NCI-H2081 treated with DMSO at 0.1 percent for 48 hours (cell line): ENCODE data around the gene HAUS5.
"Not testable (repeated sequence)": the region's sequence is repeated elsewhere in the genome, so short reads cannot be mapped to it uniquely, and the experiment has no call there.

Experiments
- DNase-seq: peaks from one replicate; lab custom pipeline; 2025; lab: John Stamatoyannopoulos, UW

HAUS5 gene

GRCh38 chr19:35612559-35613321 is at the start of gene HAUS5:
TSS of gene HAUS5 (plus strand) at chr19:35612735. CDS start at chr19:35612795, 60 bp downstream.
- peak; percentile 67 for DNase-seq

- no peak for DNase-seq
These were observed 49.8 kb upstream of the HAUS5 start for GRCh38 chr19:35562776-35563175.

GRCh38 chr19:35563207-35563829 is 49.2 kb upstream of the HAUS5 start, which contains the start of gene ATP4A:
TSS of gene ATP4A (minus strand) at chr19:35563658. CDS start at chr19:35563629, 29 bp downstream.
- DNase-seq, result no peak

- DNase-seq, result no peak
These were observed 47.3 kb upstream of the HAUS5 start for GRCh38 chr19:35565016-35565856.

- DNase-seq, result no peak
These were observed 45.8 kb upstream of the HAUS5 start for GRCh38 chr19:35566738-35567137.

GRCh38 chr19:35569281-35569781 is 43.2 kb upstream of the HAUS5 start:
- no peak for DNase-seq

GRCh38 chr19:35571406-35571965 is 41.0 kb upstream of the HAUS5 start:
- DNase-seq, result no peak

GRCh38 chr19:35577918-35578317 is 34.6 kb upstream of the HAUS5 start:
- DNase-seq, result no peak

- no peak for DNase-seq
These were observed 33.8 kb upstream of the HAUS5 start for GRCh38 chr19:35578707-35579106.

GRCh38 chr19:35582760-35583159 is 29.8 kb upstream of the HAUS5 start:
- no peak for DNase-seq

- DNase-seq, result no peak
These were observed 26.7 kb upstream of the HAUS5 start, which contains the start of gene PMIS2 for GRCh38 chr19:35585848-35586247. TSS of gene PMIS2 (plus strand) at chr19:35586173. CDS start at chr19:35586260, 87 bp downstream.

GRCh38 chr19:35587321-35587720 is 25.2 kb upstream of the HAUS5 start:
- DNase-seq, result no peak

- no peak for DNase-seq
These were observed 21.7 kb upstream of the HAUS5 start for GRCh38 chr19:35590875-35591274.

- no peak for DNase-seq
These were observed 20.3 kb upstream of the HAUS5 start for GRCh38 chr19:35592226-35592625.

- not testable (repeated sequence) for DNase-seq
These were observed 17.5 kb upstream of the HAUS5 start for GRCh38 chr19:35595026-35595425.

GRCh38 chr19:35595928-35596327 is 16.6 kb upstream of the HAUS5 start:
- DNase-seq, result no peak

- no peak for DNase-seq
These were observed 16.1 kb upstream of the HAUS5 start for GRCh38 chr19:35596366-35596999.

- DNase-seq, result no peak
These were observed 10.6 kb upstream of the HAUS5 start for GRCh38 chr19:35601971-35602370.

- DNase-seq, result not testable (repeated sequence)
These were observed 8.1 kb upstream of the HAUS5 start for GRCh38 chr19:35604436-35604835.

- DNase-seq, result not testable (repeated sequence)
These were observed 5.4 kb upstream of the HAUS5 start for GRCh38 chr19:35607170-35607569.

GRCh38 chr19:35607661-35608060 is 4.9 kb upstream of the HAUS5 start:
- no peak for DNase-seq
